HK-2 (cell line): ENCODE data around the gene CPNE1.
"Not testable (repeated sequence)": the region's sequence is repeated elsewhere in the genome, so short reads cannot be mapped to it uniquely, and the experiment has no call there.

Experiments used
- DNase-seq: peaks from one replicate; pipeline ENCODE4 v3.0.0-alpha.2; 2018; ENCODE audit not compliant: unreplicated experiment

Gene CPNE1

GRCh38 chr20:35664466-35665206 is at the start of gene CPNE1, which contains the start of gene RBM12:
Gene CPNE1, minus strand, starts transcription at chr20:35664900. Its CDS starts 31,977 bp downstream, at chr20:35632923.
Gene RBM12, minus strand, starts transcription at chr20:35664900. Its CDS starts 9,578 bp downstream, at chr20:35655322.
- peak; percentile 96 for DNase-seq

DNA sequence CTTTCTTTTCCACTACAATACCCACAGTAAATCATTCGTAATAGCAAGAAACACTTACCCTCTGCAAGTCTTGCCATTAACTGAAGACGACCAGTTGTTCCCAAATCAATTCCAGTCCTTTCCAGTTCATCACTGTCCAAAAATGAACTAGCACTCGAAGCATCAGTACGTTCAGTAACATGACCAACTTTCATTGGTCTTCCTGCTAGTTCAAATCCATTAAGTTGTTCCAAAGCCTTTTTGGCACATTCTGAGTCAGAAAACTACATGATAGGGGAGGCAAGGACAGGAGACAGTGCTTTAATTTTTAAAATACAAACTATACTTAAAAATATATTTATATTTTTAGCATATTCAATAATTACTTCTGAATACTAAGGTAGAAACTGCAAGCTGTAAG is 49.4 kb upstream of the CPNE1 start:
- DNase-seq: no peak

- DNase-seq: not testable (repeated sequence)
Measured at GRCh38 chr20:35713120-35713519, 48.4 kb upstream of the CPNE1 start.

GRCh38 chr20:35711588-35712209 is 47.0 kb upstream of the CPNE1 start:
- no peak for DNase-seq

DNA sequence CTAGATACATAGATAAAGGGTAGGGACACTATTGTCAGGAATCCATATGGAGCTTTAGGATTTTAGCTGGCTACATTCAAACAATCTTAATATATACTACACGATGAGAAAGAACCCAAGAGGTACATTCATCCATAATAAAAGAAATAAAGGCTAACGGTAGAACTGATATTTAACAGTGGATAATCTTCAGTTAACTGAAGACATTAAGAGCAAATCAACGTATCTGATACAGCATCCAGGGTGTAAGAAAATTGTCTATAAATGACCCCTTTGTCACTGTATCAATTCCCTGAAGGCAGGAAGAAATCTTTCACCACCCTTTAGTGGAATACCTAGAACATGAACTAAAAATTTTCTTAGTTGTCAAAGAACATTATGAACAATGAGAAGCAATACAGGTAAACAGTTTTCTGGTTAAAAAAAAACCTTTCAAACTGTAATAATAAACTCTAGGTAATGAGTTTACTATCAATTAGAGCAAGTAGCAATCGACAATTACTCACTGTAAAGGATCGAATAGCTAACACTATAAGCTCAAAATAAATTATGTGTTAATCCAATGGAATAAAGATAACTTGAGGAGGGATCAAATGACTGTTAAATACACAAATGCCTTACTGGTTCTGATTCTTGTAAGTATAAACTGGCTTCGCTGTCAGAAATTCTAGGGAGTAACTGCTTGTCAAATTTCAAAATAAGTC is 46.3 kb upstream of the CPNE1 start:
- DNase-seq: no peak

- DNase-seq: no peak
Measured at GRCh38 chr20:35710039-35710438, 45.3 kb upstream of the CPNE1 start.

DNA sequence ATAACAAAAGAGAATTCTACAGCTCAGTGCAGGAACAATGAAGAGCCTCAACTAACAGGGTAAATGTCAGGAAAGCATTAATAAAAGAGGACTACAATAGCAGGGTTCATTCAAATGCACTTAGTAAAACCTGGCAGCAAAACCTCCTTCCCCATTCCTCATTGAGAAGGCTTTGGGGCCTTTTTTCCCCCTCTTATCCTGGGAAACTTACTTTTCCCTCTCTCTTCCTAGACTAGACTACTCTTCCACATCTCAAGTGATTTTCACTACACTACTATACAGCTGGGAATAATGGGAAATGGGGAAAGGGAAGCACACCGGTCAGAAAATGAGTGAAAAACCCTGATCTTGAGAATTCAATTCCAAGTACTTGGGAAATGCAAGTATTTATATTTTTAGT is 44.6 kb upstream of the CPNE1 start:
- no peak for DNase-seq

DNA sequence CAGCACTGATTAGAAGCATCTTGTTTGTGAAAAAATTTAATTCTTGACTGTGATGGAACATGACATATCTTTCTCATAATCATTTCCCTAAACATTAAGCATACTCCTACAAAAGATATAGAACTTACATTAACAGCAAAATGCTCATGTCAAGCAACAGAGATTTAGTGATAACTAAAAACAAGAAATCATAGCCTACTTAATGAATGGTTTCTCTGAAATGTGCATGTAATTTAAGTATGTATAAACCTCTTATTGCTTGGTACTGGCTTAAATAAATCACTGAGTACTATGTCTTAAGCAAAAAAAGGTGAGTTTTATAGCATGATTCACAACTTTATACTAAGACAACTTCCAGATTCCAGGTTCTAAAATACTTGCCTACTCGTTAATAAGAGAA is 43.8 kb upstream of the CPNE1 start:
- no peak for DNase-seq

- not testable (repeated sequence) for DNase-seq
Measured at GRCh38 chr20:35706591-35707529, 42.2 kb upstream of the CPNE1 start.

GRCh38 chr20:35705894-35706293 is 41.2 kb upstream of the CPNE1 start:
- DNase-seq: not testable (repeated sequence)

GRCh38 chr20:35704514-35705261 is 40.0 kb upstream of the CPNE1 start:
- no peak for DNase-seq

DNA sequence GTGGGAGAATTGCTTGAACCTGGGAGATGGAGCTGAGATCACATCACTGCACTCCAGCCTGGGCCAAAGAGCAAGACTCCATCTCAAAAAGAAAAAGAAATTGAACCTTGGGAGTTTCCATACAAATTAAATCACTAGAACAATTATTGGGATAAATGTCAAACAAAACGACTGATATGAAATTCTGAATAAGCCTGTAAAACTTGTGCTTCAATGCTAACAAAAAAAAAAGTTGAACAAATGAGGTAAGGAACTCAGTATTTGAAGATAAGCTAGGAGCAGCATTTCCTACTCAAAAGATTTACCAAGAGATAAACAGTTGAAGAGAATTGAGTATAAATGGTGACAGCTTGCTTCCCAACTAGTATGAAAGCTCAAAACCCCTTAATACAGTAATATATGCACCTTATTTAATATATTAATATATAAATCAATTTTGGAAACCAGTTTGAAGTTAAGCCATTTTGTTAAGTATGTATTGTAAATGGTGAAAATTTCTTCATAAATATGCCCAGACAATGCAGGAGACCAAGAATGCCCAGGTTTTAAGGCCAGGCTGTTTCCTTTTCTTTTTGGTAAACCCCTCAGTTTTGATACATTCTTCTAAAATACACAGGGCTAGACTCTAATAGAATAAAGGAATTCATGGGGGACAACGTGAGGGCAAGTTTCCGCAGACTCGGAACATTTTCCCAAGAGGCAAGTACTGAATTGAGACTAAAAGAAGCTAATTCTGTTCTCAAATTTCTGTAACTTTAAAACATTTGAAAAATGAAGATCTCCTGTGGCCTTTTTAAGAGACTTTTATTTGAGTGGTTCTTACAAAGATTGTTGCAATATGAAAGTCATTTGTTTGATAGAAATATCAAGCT is 38.4 kb upstream of the CPNE1 start:
- DNase-seq: no peak

DNA sequence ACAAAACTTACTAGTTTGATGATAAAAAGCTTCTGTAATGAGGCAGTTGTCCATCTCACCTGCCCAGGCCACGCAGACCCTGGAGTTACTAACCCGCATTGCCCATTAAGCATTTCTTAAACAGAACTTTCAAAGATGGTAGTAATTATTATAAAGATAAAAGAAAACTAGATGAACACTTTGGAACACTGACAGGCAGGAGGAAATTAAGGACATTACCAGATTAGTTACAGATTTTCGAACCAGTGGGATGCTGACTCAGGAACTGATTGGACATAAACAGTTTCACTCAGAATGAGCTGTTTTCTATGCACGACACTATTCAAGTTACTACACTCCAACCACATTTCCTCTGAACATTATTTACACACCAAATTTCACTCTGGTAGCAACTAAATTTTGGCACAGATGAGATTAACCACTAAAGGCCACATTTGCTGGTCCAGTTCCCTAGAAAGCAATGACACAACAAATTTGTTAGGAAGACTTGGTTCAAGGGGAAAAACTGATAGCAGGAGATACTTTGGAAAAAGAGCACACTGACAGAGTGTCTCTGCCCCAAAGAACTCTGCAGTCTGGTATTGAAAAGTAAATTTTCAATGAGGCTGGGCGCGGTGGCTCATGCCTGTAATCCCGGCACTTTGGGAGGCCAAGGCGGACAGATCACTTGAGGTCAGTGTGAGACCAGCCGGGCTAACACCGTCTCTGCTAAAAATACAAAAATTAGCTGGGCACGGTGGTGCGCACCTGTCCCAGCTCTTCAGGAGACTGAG is 37.5 kb upstream of the CPNE1 start:
- no peak for DNase-seq

DNA sequence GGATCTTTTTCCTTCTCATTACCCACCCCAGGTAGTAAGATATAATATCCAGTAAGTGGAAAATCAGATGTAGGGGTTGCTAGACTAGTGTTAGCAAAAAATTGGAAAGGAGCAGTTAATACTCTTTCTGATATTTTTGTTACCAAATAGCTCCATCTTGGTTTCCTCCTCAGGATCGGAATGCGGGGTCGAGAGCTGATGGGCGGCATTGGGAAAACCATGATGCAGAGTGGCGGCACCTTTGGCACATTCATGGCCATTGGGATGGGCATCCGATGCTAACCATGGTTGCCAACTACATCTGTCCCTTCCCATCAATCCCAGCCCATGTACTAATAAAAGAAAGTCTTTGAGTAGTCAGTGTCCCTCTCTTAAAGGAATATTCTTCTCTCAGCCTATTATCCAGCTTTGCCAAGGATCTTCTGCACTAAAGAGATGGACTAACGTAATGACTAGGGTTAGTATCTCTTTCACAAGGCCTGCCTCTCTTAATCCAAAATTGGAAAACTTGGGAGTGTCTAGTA is 36.0 kb upstream of the CPNE1 start:
- no peak for DNase-seq

- no peak for DNase-seq
Measured at GRCh38 chr20:35699957-35700624, 35.4 kb upstream of the CPNE1 start.

DNA sequence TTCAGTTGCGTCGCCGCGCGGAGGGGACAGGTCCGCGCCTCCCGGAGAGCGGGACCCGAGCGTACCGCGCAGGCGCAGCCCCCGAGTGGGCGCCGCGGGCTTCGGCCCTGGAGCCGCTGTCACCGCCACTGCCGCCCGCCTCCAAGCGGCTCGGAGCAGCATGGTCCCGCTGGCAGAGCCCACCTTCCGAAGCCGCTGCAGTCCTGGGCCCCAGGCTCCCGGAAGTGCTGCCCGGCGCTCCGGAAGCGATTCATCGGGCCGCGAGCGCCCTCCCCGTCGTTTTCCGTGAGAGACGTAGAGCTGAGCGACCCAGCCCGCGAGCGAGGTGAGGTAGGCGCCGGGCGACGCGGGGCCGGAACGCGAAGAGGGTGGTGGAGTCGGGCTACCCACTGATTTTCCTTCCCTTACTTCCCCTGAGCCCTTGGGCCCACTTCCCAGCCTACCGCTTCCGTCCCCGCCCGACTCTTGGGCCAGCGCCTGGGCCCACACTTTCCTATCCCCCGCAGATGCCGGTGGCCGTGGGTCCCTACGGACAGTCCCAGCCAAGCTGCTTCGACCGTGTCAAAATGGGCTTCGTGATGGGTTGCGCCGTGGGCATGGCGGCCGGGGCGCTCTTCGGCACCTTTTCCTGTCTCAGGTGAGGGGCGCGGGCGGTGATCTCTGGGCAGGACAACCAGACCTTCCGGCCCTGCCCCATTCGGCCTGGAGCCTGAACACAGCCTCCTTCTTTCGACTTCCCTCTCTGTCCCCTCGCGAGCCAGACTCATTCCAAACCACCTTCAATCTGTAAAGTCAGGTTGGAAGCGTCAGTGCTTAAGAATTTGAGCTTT is 34.6 kb upstream of the CPNE1 start, which contains the start of the genes NFS1 and ROMO1:
TSS of gene NFS1 (minus strand) at position 226 of the 830 bp plus-strand sequence. CDS start at position 162, 64 bp downstream.
TSS of gene ROMO1 (plus strand) at position 279 of the 830 bp plus-strand sequence. CDS start at position 507, 228 bp downstream.
- peak; percentile 89 for DNase-seq
